ENCODE measurements around the gene CLASP2.
"Not testable (repeated sequence)": the region's sequence is repeated elsewhere in the genome, so short reads cannot be mapped to it uniquely, and the experiment has no call there.

CLASP2 gene

GRCh38 chr3:33543601-33544000 lies 174.5 kb downstream of the CLASP2 start:
- DNase-seq (ENCODE audit: low read depth in 2 of 2), result no peak

DNA sequence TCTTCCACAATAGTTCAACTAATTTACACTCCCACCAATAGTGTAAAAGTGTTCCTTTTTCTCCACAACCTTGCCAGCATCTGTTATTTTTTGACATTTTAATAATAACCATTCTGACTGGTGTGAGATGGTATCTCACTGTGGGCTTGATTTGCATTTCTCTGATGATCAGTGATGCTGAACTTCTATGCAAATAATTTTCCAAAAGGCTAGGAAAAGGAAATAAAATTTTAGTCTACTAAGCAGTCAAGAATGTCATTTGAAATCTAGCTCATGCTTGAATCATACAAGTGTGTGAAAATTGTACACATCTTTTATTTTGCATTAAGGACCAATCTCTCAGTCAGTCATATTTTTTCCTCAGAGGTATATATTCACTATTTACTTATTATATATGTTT lies 176.1 kb downstream of the CLASP2 start:
- DNase-seq (ENCODE audit: low read depth in 2 of 2), result no peak

DNA sequence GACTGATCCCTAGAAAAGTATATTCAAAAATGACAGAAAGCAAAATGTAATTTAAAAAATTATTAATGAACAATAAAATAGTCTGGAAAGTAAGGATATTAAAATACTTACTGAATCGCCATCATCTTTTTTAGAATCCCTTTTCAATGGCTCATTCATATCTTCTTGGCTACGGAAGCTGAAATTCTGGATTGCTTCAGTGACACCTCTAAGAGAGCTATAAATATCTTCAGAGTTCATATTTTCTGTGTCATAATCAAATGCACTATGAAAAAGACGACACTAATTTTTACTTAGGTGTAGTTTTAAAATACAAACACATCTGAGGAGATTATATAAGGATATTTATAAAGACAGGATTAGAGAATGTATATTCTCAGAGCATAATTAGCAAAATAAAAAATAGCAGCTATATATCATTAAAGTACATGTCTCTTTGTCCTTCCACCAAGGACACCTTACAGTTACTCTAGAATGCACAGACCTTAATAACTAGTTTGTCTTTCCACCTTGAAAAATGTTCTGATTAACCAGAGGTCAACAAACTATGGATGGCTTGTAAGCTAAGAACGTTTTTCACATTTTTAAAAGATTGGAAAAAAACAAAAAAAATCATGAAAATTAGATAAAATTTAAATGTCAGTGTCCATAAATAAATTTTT lies 179.2 kb downstream of the CLASP2 start:
- DNase-seq (ENCODE audit: low read depth in 2 of 2), result no peak

- DNase-seq (ENCODE audit: low read depth in 2 of 2), result no peak
Measured at GRCh38 chr3:33537133-33537532, 180.9 kb downstream of the CLASP2 start.

GRCh38 chr3:33526787-33527186 lies 191.3 kb downstream of the CLASP2 start:
- no peak for DNase-seq (ENCODE audit: low read depth in 2 of 2)

DNA sequence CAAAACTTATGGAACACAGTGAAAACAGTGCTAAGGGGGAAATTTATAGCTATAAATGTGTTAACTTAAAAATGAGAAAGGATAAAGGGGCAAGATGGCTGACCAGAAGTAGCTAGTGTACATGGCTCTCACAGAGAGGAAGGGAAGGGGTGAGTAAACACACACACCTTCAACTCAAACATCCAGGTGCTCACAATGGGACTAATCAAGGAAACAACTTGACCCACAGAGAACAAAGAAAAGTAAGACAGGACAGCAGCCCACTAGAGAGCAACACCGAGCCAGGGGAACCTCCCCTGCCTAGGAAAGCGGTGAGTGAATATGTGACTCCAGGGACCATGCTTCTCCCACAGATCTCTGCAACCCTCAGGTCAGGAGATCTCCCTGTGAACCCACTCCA lies 192.8 kb downstream of the CLASP2 start:
- DNase-seq (ENCODE audit: low read depth in 2 of 2), result no peak

- DNase-seq (ENCODE audit: low read depth in 2 of 2), result no peak
Measured at GRCh38 chr3:33523093-33523667, 194.9 kb downstream of the CLASP2 start.

GRCh38 chr3:33521736-33522135 lies 196.3 kb downstream of the CLASP2 start:
- DNase-seq (ENCODE audit: low read depth in 2 of 2), result no peak

- DNase-seq (ENCODE audit: low read depth in 2 of 2), result no peak
Measured at GRCh38 chr3:33513262-33513863, 204.7 kb downstream of the CLASP2 start.

DNA sequence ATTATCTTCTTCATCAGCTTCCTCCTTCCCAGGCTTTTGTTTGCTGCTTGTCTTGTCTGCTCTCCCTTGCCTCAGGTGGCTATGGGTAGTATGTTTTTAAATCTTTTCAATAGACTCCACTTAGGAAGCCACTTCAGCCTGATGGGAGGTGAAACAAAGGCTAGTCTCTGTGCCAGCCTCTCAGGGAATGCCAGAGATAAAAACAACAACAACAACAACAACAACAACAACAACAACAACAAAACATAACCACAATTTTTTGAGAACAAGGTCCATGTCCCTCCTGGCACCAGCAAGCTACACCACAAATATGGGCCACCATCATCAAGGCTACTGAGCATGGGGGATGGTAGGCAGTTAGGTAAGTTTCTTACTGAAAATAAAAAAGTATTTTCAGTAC lies 213.0 kb downstream of the CLASP2 start:
- DNase-seq (ENCODE audit: low read depth in 2 of 2), result no peak

DNA sequence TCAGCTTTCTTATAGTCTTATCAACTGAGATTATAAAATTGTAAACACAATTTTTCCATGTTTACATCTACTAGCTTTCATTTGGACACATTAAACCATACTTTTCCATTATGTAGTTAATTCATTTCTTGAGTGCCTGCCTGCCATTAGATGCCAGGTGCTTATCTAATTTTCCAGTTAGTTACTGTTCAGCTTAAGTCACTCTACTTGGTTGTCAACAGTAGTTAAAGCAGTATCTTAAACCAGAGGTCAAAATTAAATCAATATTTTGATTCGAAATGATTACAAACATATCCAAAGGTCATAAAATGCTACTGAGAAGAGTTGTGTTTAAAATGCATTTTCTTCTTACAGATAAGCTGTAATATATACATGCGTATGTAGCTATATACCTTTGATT lies 221.6 kb downstream of the CLASP2 start:
- no peak for DNase-seq (ENCODE audit: low read depth in 2 of 2)

GRCh38 chr3:33491721-33492120 lies 226.3 kb downstream of the CLASP2 start:
- no peak for DNase-seq (ENCODE audit: low read depth in 2 of 2)

DNA sequence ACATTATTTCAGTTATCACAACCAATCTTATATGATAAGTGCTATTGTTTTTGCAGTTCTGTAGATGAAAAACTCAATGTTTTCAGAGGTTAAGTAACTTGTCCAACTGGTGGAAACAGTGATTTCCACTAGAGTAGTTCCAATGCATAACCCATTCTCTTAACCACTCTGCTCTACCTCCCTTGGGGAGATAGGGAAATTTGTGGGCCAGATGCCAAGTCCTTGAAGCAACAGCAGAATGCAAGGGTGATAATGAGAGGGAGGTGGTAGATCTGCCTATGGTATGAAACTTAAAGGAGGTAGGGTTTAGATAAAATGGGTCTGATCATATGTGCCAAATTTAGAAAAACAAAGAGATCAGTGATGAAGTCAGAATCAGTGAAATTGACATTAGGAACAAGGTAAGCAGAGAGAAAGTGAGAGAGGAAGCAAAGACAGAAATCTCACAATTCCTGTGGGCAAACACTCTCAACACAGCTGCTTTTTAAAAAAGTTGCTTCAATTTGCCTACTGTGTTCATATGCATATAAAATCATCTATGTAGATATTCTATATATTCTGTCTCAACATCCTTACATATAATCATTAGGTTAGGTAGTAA lies 227.3 kb downstream of the CLASP2 start:
- DNase-seq (ENCODE audit: low read depth in 2 of 2), result no peak

DNA sequence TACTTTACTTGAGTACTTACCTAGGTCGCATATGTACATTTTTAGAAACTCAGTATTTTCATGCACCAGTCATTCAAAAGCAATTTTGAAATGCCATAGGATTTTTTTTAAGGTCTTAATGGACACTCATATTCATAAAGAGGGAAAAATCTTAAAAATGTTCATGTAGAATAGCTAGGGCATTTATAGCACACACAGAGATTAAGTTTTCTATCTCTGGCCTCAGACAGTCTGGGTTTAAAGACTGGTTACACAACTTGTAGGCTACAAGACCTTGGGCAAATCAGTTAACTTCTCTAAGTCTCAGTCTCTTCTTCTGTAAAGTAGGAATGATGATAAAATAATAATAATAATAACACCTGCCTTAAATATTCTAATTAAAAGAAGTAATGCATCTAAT lies 229.4 kb downstream of the CLASP2 start:
- DNase-seq (ENCODE audit: low read depth in 2 of 2), result no peak

DNA sequence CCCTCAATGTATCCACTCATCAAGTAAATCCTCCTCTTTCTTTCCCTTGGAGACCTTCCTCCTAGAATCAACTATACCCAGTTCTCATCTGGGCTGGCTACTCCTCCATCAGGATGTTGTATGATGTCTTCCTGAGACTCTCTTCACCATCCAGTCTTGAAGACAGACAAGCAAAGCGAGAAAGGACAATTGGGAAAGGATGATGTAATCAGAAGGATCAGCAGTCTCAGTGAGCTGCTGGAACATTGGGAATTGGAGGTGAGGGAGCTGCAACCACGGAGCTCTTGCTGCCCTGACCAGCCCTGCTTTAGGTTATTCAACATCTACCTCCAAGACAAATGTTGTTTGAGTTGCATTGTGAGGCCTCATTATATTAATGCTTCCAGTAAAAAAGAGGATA lies 229.8 kb downstream of the CLASP2 start:
- DNase-seq (ENCODE audit: low read depth in 2 of 2), result no peak

GRCh38 chr3:33482111-33482521 lies 235.9 kb downstream of the CLASP2 start:
- peak; percentile 27 to 32 for DNase-seq (ENCODE audit: low read depth in 2 of 2)

GRCh38 chr3:33474896-33475295 lies 243.2 kb downstream of the CLASP2 start:
- DNase-seq (ENCODE audit: low read depth in 2 of 2), result no peak

DNA sequence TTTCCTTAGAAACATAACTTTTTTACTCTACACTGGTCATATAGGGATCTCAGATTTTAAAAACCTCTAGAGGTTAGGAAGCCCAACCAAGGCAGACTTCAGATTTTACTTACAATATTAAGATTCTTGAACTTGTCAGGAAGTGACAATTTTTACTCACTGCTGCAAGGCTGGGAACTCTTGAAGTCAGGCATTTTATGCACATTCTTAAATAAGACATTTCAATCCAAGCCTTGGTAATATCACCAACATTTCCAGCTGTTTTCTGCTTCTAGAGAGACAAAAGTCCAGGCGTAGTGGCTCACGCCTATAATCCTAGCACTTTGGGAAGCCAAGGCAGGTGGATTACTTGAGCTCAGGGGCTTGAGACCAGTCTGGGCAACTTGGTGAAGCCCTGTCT lies 244.2 kb downstream of the CLASP2 start:
- no peak for DNase-seq (ENCODE audit: low read depth in 2 of 2)

DNA sequence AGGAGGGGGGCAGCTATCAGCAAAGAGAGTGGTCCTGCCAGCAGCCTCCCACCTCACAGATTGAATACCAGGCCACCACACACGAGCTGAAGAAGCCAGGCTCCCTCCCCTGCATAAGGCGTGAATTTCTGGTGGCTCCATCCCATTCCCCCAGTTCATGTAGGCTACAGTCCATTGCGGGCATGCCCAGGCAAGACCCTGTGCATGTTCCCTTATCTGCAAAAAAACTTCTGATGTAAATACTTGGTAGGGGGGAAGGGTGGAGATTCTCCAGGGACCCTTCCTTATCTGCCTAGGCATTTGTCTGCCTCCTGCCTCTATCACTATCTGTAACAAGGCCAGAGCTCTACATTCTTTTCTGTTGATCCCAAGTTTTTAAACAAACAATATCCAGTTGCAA lies 250.3 kb downstream of the CLASP2 start:
- no peak for DNase-seq (ENCODE audit: low read depth in 2 of 2)

GRCh38 chr3:33461097-33461496 lies 257.0 kb downstream of the CLASP2 start:
- DNase-seq (ENCODE audit: low read depth in 2 of 2), result no peak

- DNase-seq (ENCODE audit: low read depth in 2 of 2), result not testable (repeated sequence)
Measured at GRCh38 chr3:33459577-33459976, 258.5 kb downstream of the CLASP2 start.

DNA sequence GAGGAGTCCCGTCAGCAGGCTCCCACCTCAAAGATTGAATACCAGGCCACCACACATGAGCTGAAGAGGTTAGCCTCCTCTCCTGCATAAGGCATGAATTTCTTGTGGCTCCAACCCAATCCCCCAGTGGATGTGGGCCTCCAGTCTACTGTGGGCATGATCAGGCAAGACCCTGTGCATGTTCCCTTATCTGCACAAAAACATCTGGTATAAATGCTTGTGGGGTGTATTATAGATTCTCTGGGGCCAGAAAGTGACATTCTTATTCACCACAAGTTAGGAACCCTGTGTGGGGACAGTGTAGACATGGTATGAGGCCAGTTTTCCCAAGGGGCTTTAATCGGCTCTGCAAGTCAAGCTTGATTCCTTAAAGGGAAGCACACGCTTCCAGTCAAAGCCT lies 259.6 kb downstream of the CLASP2 start:
- DNase-seq (ENCODE audit: low read depth in 2 of 2), result no peak

DNA sequence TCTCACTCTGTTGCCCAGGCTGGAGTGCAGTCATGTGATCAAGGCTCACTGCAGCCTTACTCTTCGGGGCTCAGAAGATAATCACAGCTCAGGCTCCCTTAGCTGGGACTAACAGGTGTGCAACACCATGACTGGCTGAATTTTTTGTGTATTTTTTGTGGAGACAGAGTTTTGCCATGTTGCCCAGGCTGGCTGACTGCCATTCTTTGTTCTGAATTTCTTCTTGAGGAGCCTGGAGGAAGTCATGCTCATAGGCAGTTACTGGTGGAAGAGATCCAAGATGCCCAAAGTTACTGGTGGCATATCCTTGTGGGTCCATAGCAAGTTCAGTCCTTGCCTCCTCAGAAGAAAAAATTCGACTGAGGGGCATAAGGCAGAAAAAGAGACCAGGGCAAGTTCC lies 261.3 kb downstream of the CLASP2 start:
- DNase-seq (ENCODE audit: low read depth in 2 of 2), result no peak

Data from fibroblast of skin of left biceps (primary cell).